Measurements from ENCODE around the gene ATP2B2.

Gene ATP2B2

DNA sequence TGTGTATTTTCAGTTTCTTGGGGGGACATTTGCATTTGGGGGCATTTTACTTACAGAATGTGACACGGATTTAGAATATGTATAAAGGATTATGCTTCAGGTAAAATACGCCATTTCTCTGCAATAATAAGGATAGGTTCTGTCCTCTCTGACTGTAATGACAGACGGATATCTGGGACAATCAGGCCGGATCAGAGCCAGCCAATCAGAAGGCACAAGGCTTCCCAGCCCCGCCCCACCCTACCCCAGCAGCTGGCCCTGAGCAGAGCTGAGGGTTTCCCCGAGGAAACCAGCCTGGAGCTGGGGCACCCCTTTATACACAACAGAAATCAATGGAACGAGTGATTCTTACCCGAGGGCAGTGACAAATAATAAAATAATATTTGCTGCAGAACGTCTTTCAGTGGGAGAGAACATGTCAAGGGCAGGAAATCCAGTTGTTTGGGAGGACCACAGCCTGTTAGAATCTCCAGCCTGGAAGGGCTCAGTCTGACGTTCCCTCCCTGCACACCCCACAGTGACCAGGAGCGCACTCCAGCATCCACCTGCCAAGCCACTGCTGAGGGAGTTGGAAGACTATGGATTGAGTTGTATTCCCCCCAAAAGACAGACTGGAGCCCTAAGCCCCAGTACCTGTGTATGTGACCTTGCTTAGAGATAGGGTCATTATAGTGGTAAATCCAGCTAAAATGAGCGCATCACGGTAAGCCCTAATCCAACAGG is 154.2 kb downstream of the ATP2B2 start:
- ATAC-seq, result no peak
- TF ChIP-seq, protein P1, sequence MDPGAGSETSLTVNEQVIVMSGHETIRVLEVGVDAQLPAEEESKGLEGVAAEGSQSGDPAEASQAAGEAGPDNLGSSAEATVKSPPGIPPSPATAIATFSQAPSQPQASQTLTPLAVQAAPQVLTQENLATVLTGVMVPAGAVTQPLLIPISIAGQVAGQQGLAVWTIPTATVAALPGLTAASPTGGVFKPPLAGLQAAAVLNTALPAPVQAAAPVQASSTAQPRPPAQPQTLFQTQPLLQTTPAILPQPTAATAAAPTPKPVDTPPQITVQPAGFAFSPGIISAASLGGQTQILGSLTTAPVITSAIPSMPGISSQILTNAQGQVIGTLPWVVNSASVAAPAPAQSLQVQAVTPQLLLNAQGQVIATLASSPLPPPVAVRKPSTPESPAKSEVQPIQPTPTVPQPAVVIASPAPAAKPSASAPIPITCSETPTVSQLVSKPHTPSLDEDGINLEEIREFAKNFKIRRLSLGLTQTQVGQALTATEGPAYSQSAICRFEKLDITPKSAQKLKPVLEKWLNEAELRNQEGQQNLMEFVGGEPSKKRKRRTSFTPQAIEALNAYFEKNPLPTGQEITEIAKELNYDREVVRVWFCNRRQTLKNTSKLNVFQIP (CRISPR knock-in tag; IDR thresholded peaks at IDR 0.05; ENCODE audit: borderline replicate concordance, low read depth), result no peak
- TF ChIP-seq BACH2 (CRISPR knock-in tag; IDR thresholded peaks at IDR 0.05; ENCODE audit: borderline replicate concordance) (no peak), PPARA (CRISPR knock-in tag; IDR thresholded peaks at IDR 0.05; ENCODE audit: borderline replicate concordance) (no peak)
- TF ChIP-seq, protein P2, sequence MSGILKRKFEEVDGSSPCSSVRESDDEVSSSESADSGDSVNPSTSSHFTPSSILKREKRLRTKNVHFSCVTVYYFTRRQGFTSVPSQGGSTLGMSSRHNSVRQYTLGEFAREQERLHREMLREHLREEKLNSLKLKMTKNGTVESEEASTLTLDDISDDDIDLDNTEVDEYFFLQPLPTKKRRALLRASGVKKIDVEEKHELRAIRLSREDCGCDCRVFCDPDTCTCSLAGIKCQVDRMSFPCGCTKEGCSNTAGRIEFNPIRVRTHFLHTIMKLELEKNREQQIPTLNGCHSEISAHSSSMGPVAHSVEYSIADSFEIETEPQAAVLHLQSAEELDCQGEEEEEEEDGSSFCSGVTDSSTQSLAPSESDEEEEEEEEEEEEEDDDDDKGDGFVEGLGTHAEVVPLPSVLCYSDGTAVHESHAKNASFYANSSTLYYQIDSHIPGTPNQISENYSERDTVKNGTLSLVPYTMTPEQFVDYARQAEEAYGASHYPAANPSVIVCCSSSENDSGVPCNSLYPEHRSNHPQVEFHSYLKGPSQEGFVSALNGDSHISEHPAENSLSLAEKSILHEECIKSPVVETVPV (CRISPR knock-in tag; IDR thresholded peaks at IDR 0.05), result no peak

DNA sequence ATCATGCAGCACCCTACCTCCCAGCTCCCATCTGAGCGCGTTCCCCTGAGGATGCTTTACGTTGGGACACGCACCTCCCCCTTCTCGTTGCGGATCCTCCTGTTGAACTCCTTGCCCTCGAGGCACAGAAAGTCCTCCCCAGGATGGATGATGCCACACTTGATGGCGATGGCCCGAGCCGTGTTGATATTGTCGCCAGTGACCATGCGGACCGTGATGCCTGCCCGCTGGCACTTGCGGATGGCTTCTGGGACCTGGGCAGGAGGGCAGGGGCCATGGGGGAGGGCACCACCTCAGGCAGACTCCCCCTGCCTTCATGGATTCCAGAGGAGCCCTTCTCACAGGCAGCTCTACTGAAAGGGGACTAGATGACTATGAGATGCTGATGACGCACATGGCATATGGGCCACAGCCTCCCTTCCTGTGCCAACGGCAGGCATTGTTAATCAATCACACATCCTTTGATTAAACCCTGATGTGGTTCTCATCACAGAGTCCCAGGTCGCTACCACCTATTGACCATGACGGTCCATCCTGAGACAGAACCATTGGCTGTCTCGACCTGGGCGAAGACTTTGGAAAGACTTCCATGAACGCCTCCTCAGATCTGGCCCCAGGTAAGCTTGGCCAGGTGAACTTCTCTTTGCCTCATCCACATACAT is 154.9 kb downstream of the ATP2B2 start:
- TF ChIP-seq BACH2 (CRISPR knock-in tag; IDR thresholded peaks at IDR 0.05; ENCODE audit: borderline replicate concordance) (no peak), OSR1 (CRISPR knock-in tag; IDR thresholded peaks at IDR 0.05) (no peak), ZNF565 (CRISPR knock-in tag; conservative IDR thresholded peaks at IDR 0.05; ENCODE audit: low read depth) (no peak), ZFP30 (CRISPR knock-in tag; IDR thresholded peaks at IDR 0.05) (no peak), ISL1 (CRISPR knock-in tag; IDR thresholded peaks at IDR 0.05) (no peak)
- TF ChIP-seq, protein P1 (CRISPR knock-in tag; IDR thresholded peaks at IDR 0.05; ENCODE audit: borderline replicate concordance, low read depth), result no peak
- TF ChIP-seq, protein P3, sequence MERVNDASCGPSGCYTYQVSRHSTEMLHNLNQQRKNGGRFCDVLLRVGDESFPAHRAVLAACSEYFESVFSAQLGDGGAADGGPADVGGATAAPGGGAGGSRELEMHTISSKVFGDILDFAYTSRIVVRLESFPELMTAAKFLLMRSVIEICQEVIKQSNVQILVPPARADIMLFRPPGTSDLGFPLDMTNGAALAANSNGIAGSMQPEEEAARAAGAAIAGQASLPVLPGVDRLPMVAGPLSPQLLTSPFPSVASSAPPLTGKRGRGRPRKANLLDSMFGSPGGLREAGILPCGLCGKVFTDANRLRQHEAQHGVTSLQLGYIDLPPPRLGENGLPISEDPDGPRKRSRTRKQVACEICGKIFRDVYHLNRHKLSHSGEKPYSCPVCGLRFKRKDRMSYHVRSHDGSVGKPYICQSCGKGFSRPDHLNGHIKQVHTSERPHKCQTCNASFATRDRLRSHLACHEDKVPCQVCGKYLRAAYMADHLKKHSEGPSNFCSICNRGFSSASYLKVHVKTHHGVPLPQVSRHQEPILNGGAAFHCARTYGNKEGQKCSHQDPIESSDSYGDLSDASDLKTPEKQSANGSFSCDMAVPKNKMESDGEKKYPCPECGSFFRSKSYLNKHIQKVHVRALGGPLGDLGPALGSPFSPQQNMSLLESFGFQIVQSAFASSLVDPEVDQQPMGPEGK (CRISPR knock-in tag; IDR thresholded peaks at IDR 0.05; ENCODE audit: borderline replicate concordance), result no peak
- no peak for ATAC-seq

DNA sequence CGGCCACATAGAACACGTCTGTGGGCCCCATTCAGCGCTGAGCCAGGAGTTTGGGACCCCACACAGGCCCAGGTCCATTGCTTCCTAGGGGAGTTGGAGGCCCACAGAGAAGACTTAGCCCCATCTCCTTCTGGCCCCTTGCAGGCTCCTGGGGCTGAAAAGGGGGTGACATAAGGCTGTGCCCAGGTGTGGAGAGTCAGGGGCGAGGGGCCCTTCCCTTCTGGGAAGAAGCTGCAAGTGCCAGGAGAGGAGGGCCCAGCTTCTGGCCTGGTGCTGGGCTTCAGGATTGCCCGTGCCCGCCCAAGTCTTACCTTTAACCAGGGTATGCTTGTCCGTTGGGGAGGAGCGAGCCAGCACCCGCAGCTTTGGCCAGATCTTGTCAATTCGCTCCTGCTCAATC is 155.6 kb downstream of the ATP2B2 start:
- no peak for TF ChIP-seq ISL1 (CRISPR knock-in tag; IDR thresholded peaks at IDR 0.05)
- TF ChIP-seq, protein P1 (CRISPR knock-in tag; IDR thresholded peaks at IDR 0.05; ENCODE audit: borderline replicate concordance, low read depth), result no peak
- no peak for TF ChIP-seq ZFP3 (CRISPR knock-in tag; IDR thresholded peaks at IDR 0.05)
- TF ChIP-seq ZC3H10 (CRISPR knock-in tag; IDR thresholded peaks at IDR 0.05), result no peak
- TF ChIP-seq OSR1 (CRISPR knock-in tag; IDR thresholded peaks at IDR 0.05), result no peak
- TF ChIP-seq, protein P3 (CRISPR knock-in tag; IDR thresholded peaks at IDR 0.05; ENCODE audit: borderline replicate concordance), result no peak
- TF ChIP-seq, protein P2 (CRISPR knock-in tag; IDR thresholded peaks at IDR 0.05), result no peak
- no peak for TF ChIP-seq ZNF565 (CRISPR knock-in tag; conservative IDR thresholded peaks at IDR 0.05; ENCODE audit: low read depth)
- TF ChIP-seq BACH2 (CRISPR knock-in tag; IDR thresholded peaks at IDR 0.05; ENCODE audit: borderline replicate concordance), result no peak
- ATAC-seq, result no peak

Measured in SK-N-SH treated with all-trans-retinoic acid at 6 μM for 48 hours (cell line).